Aorta (tissue), 5 donors: ENCODE data around the gene ADAM12. TPM values are rescaled to one million over a fixed set of nuclear protein-coding genes. Genes with fewer than 3 reads are reported as not detected.
"Not testable (repeated sequence)": the region's sequence is repeated elsewhere in the genome, so short reads cannot be mapped to it uniquely, and the experiment has no call there.

ENCODE experiments used
- ATAC-seq: fragments of 200-7000 bp; cut with Tn5 transposase; one replicate; pipeline ENCODE4 v1.9.1; 2022; ENCODE audit warnings: moderate library complexity; ENCODE audit not compliant: low FRiP score
- DNase-seq, 2 donors: peaks; one replicate each; pipeline ENCODE4 v3.0.0-alpha.2; 2020
- H3K27ac ChIP-seq, 2 donors: one replicate each; pipeline ENCODE4 v1.5.1; 2013; ENCODE audit warnings: low read length in 2 of 2, mild to moderate bottlenecking in 2 of 2, moderate library complexity in 2 of 2, control low read depth in 1 of 2, inconsistent platforms in 1 of 2, low read depth in 1 of 2
- H3K27me3 ChIP-seq, 2 donors: one replicate each; pipeline ENCODE4 v1.6.1; 2013; ENCODE audit warnings: control low read depth in 1 of 2, low read length in 1 of 2, mild to moderate bottlenecking in 1 of 2, moderate library complexity in 1 of 2; ENCODE audit not compliant: insufficient read depth in 2 of 2, control insufficient read depth in 1 of 2
- H3K36me3 ChIP-seq, 2 donors: one replicate each; pipeline ENCODE4 v1.6.1; 2013; ENCODE audit warnings: control low read depth in 1 of 2, low read length in 1 of 2, mild to moderate bottlenecking in 1 of 2; ENCODE audit not compliant: insufficient read depth in 2 of 2, control insufficient read depth in 1 of 2
- H3K4me1 ChIP-seq, 2 donors: one replicate each; pipeline ENCODE4 v1.6.1; 2013; ENCODE audit warnings: low read length in 2 of 2, control low read depth in 1 of 2, mild to moderate bottlenecking in 1 of 2, moderate library complexity in 1 of 2; ENCODE audit not compliant: insufficient read depth in 2 of 2, control insufficient read depth in 1 of 2
- H3K4me3 ChIP-seq, 2 donors: one replicate each; pipeline ENCODE4 v1.5.1; 2013; ENCODE audit warnings: low read length in 2 of 2, control low read depth in 1 of 2, mild to moderate bottlenecking in 1 of 2
- H3K9me3 ChIP-seq: one replicate; pipeline ENCODE4 v1.6.1; 2013; ENCODE audit warnings: mild to moderate bottlenecking, low read length; ENCODE audit not compliant: control insufficient read depth
- WGBS, 2 donors: extraction: QIAGEN DNeasy Blood & Tissue Kit; methylation state at CpG; one replicate each; pipeline ENCODE4 v1.1.7; 2013; 5-methylcytosine and 5-hydroxymethylcytosine counted together
- intact Hi-C, 2 donors: fragments of 100-400 bp; cut with DNase I; formaldehyde crosslinking; loops; one replicate each; pipeline versions ENCODE4 v1.14.2 to v1.15.0; 2022
- polyA plus RNA-seq, 2 donors: library from polyadenylated mRNA; stranded (reverse); fragments of 200-250 nt; gene quantifications; one replicate each; pipeline ENCODE4 v1.2.3, GENCODE V29; 2013
- total RNA-seq, 2 donors: library from RNA; stranded (reverse); fragmentation: NEBNext Ultra II Directional; extraction: Animal tissue kit (Norgen Biotek cat#: 25700); gene quantifications; one replicate each; pipeline ENCODE4 v1.2.1, GENCODE V29; 2021
- donor health status: healthy with polysubstance abuse.
- donor health status: Bipolar disorder and iron deficiency.
- donor health status: DM: no; HTN: no; CAD: no.
- donor health status: DM: no; HTN: no; CAD: no.
- donor health status: DM: yes; HTN: yes; CAD: no.

ADAM12 gene
- total and polyA plus RNA-seq, 4 donors: 0.13 to 9.4 (median 5.5) TPM; not detected in 1

GRCh38 chr10:126049759-126050700, 338.2 kb downstream of the ADAM12 start:
- H3K27ac ChIP-seq: peak overlapping the region in 1 of 2 donors; percentile 61
- intact Hi-C loops: loop anchor here in 1 of 2 donors (10.0 kb wide), 1 partner anchor 335 kb away; the partner anchor contains the start of gene ADAM12
- 44 to 60% methylated on average over 13 of the region's 13 CpGs for WGBS, 2 donors

GRCh38 chr10:126047749-126048148, 340.5 kb downstream of the ADAM12 start:
- not testable (repeated sequence) for H3K9me3 ChIP-seq, DNase-seq, H3K27me3 ChIP-seq, ATAC-seq, H3K27ac ChIP-seq, H3K4me1 ChIP-seq, H3K4me3 ChIP-seq, H3K36me3 ChIP-seq
- 82 to 94% methylated on average over 1 of the region's 1 CpG for WGBS, 2 donors
- intact Hi-C loops: loop anchor here in 1 of 2 donors (10.0 kb wide), 1 partner anchor 337 kb away; the partner anchor contains the start of gene ADAM12

More at GRCh38 chr10:126049759-126050700, 338.2 kb downstream of the ADAM12 start:
- no peaks in the 10 kb centered on the region for H3K36me3 ChIP-seq
- ATAC-seq (peak; percentile 42), DNase-seq (peak in 1 of 2 donors; percentile 78)
- no peak overlapping the region for H3K4me3 ChIP-seq
- no peaks in the 10 kb centered on the region for H3K27me3 ChIP-seq
- no peaks in the 10 kb centered on the region for H3K4me1 ChIP-seq
- H3K9me3 ChIP-seq: no peaks in the 10 kb centered on the region

GRCh38 chr10:126046831-126047230, 341.4 kb downstream of the ADAM12 start:
- no peaks in the 10 kb centered on the region for H3K9me3 ChIP-seq
- H3K4me1 ChIP-seq: no peaks in the 10 kb centered on the region
- no peaks in the 10 kb centered on the region for H3K27me3 ChIP-seq
- 80 to 92% methylated on average over 5 of the region's 5 CpGs for WGBS, 2 donors
- intact Hi-C loops: loop anchor here in 1 of 2 donors (10.0 kb wide), 1 partner anchor 338 kb away; the partner anchor contains the start of gene ADAM12
- H3K36me3 ChIP-seq: no peaks in the 10 kb centered on the region
- DNase-seq (no peak), ATAC-seq (no peak)
- H3K27ac ChIP-seq: no peak overlapping the region
- H3K4me3 ChIP-seq: no peak overlapping the region

- H3K27ac ChIP-seq: no peak overlapping the region
- H3K4me1 ChIP-seq: no peaks in the 10 kb centered on the region
- no peak for DNase-seq
- no peaks in the 10 kb centered on the region for H3K27me3 ChIP-seq
- intact Hi-C loops: loop anchor here in 1 of 2 donors (10.0 kb wide), 1 partner anchor 339 kb away; the partner anchor contains the start of gene ADAM12
- H3K36me3 ChIP-seq: no peaks in the 10 kb centered on the region
- ATAC-seq: no peak
- no peaks in the 10 kb centered on the region for H3K9me3 ChIP-seq
- no peak overlapping the region for H3K4me3 ChIP-seq
- 96 to 97% methylated on average over 3 of the region's 3 CpGs for WGBS, 2 donors
Measured at GRCh38 chr10:126045861-126046260, 342.4 kb downstream of the ADAM12 start.

DNA sequence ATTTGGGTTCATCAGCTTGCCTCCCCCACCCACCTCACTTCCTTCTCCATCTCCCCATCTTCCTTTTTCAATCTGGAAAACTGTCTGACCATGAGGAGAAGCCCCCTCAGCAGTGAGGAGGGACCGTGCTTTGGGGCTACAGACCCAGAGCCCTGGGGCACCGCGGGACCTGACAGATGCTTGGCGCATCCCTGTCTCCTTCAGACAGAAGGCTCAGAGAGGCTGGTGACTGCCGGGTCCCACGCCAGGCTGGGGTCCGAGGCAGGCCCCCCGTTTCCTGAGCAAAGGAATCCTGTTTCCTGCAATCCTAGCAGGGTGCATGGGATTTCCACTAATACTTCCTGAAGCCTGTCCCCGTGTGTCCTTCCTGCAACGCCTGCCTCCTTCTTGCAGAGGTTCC, 344.9 kb downstream of the ADAM12 start:
- no peak for ATAC-seq
- WGBS, 2 donors: 87 to 97% methylated on average over 10 of the region's 10 CpGs

DNA sequence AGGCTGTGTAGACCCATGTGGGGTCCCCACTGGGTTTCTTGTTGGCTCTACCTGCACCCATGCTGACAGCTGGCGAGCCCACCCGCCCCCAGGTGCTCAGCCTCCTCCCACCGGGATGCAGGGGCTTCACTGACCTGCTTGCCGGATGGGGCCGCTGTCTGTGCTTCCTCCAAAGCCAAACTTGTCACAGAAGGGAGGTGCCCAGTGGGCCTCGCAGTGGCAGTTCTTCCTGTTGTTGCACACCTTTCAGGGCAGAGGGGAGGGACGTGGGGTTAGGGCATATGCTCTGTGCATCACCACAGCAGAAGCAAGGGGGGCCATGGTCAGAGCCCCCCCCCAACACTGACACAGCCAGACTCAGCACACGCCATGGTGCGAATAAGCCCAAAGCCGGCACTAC, 345.4 kb downstream of the ADAM12 start:
- Histone ChIP-seq H3K27ac (peak overlapping the region in 1 of 2 donors; percentile 48), H3K36me3 (no peaks in the 10 kb centered on the region), H3K4me1 (no peaks in the 10 kb centered on the region), H3K4me3 (no peak overlapping the region), H3K9me3 (no peaks in the 10 kb centered on the region), H3K27me3 (no peaks in the 10 kb centered on the region)
- DNase-seq: no peak
- ATAC-seq: no peak
- intact Hi-C loops: loop anchor here in 1 of 2 donors (10.0 kb wide), 1 partner anchor 342 kb away; the partner anchor contains the start of gene ADAM12
- 95 to 99% methylated on average over 10 of the region's 10 CpGs for WGBS, 2 donors

More for the DNA sequence above, 344.9 kb downstream of the ADAM12 start:
- Histone ChIP-seq H3K36me3 (no peaks in the 10 kb centered on the region), H3K27ac (no peak overlapping the region), H3K4me1 (no peaks in the 10 kb centered on the region), H3K9me3 (no peaks in the 10 kb centered on the region), H3K4me3 (no peak overlapping the region), H3K27me3 (no peaks in the 10 kb centered on the region)
- no peak for DNase-seq
- intact Hi-C loops: loop anchor here in 1 of 2 donors (10.0 kb wide), 1 partner anchor 341 kb away; the partner anchor contains the start of gene ADAM12

DNA sequence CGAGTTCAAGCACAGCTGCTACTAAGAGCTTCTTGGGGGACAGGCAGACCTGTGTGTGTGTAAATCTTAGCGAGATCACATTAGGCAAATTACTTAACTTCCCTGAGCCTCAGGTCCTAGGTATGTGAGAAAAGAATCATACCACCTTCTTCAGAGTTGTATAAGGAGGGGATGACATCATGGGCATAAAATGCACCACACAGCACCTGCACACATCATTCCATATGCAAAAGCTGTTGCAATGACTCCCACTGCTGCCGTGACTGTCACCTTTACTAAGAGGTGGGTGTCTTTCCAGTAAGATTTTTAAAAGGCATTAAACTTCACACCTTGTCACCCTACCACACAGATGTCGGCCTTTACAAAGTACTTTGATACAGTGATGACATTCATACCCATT, 345.9 kb downstream of the ADAM12 start:
- H3K4me3 ChIP-seq: no peak overlapping the region
- WGBS, 2 donors: 70 to 73% methylated on average over 4 of the region's 4 CpGs
- H3K27ac ChIP-seq: peak overlapping the region in 1 of 2 donors; percentile 48
- no peaks in the 10 kb centered on the region for H3K36me3 ChIP-seq
- intact Hi-C loops: loop anchor here in 1 of 2 donors (10.0 kb wide), 1 partner anchor 342 kb away; the partner anchor contains the start of gene ADAM12
- no peaks in the 10 kb centered on the region for H3K27me3 ChIP-seq
- no peak for ATAC-seq
- no peaks in the 10 kb centered on the region for H3K9me3 ChIP-seq
- no peaks in the 10 kb centered on the region for H3K4me1 ChIP-seq
- no peak for DNase-seq

- no peak overlapping the region for H3K4me3 ChIP-seq
- peak; percentile 90 to 96 for DNase-seq
- no peaks in the 10 kb centered on the region for H3K9me3 ChIP-seq
- H3K27ac ChIP-seq: peak overlapping the region in 1 of 2 donors; percentile 72
- no peaks in the 10 kb centered on the region for H3K27me3 ChIP-seq
- H3K36me3 ChIP-seq: no peaks in the 10 kb centered on the region
- ATAC-seq: peak; percentile 95
- intact Hi-C loops: loop anchor here in 1 of 2 donors (10.0 kb wide), 1 partner anchor 343 kb away; the partner anchor contains the start of gene ADAM12
- 0 to 3% methylated on average over 12 of the region's 12 CpGs for WGBS, 2 donors
- no peaks in the 10 kb centered on the region for H3K4me1 ChIP-seq
Measured at GRCh38 chr10:126041804-126042231, 346.5 kb downstream of the ADAM12 start.
